Measurements from ENCODE around the gene TMEM108. TPM values are rescaled to one million over a fixed set of nuclear protein-coding genes. Genes with fewer than 3 reads are reported as not detected.

Gene TMEM108
- total and polyA plus RNA-seq, 10 of the 15 experiments (the other 5 are each of a cell fraction or from before 2014, with no cell fraction given) = 0.02 to 0.58 (median 0.12) TPM; not detected in 5

DNA sequence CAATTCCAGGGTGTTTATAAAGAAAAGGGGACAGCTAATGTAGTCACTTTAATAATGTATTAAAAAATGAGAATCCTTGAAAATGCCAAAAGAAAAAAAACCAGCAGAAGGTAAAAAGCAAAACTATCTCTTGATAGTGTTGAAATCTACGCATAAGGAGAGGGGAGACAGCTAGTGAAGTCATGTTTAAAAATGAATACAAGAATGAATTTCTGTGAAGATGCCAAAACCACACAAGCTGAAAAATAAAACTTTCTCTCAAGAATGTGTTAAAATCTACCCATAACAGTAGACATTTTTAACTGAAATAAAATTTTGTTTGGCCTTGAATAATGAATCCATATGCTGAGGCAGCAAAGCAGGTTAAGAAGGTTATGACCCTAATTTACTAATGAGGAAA is 42.2 kb upstream of the TMEM108 start:
- Histone ChIP-seq H4K20me1 (ENCODE audit: control insufficient read depth, insufficient read depth) (no peaks in the 10 kb centered on the region), H3K4me2 (ENCODE audit: control insufficient read depth, insufficient read depth) (no peak overlapping the region), H3K79me2 (ENCODE audit: control insufficient read depth, insufficient read depth, low read length) (no peaks in the 10 kb centered on the region), H3K27ac (ENCODE audit: control insufficient read depth, insufficient read depth) (no peak overlapping the region), H3K36me3 (ENCODE audit: control insufficient read depth in 2 of 2, insufficient read depth in 2 of 2, low read length in 1 of 2) (no peaks in the 10 kb centered on the region), H3K27me3 (replicated peaks in 1 of 2; ENCODE audit: control insufficient read depth in 2 of 2, insufficient read depth in 2 of 2, low read length in 1 of 2) (no peaks in the 10 kb centered on the region), H3K4me3 (no peak overlapping the region), H3K9me3 (replicated peaks; ENCODE audit: control insufficient read depth, insufficient read depth, low read length) (no peaks in the 10 kb centered on the region), H3K9ac (ENCODE audit: control insufficient read depth, insufficient read depth, low read length) (no peak overlapping the region), H2AFZ (ENCODE audit: control insufficient read depth, low read depth, low read length) (no peak overlapping the region), H3K4me1 (ENCODE audit: control insufficient read depth, insufficient read depth, low read length) (no peaks in the 10 kb centered on the region)
- intact Hi-C loops (cut with micrococcal nuclease; ENCODE audit: unreplicated experiment) (no loop called here), in situ Hi-C loops (cut with MboI) (no loop called here)
- no peak for ATAC-seq
- POLR2A ChIA-PET = no interaction called here
- no peak for DNase-seq (ENCODE audit: low read depth, low spot score)
- no TSS peak for BruUV-seq (replicated peaks)
- SMC1A ChIA-PET (ENCODE audit: uncharacterized antibody, unreplicated experiment) = no interaction called here
- CTCF ChIA-PET = no interaction called here
- 62% methylated on average over 1 of the region's 1 CpG for WGBS (ENCODE audit: insufficient coverage, insufficient replicate concordance, low lambda C conversion rate, missing lambda C conversion rate)
- FAIRE-seq = no peak
- RAD21 ChIA-PET (ENCODE audit: unreplicated experiment) = no interaction called here
- TF ChIP-seq, protein P1, sequence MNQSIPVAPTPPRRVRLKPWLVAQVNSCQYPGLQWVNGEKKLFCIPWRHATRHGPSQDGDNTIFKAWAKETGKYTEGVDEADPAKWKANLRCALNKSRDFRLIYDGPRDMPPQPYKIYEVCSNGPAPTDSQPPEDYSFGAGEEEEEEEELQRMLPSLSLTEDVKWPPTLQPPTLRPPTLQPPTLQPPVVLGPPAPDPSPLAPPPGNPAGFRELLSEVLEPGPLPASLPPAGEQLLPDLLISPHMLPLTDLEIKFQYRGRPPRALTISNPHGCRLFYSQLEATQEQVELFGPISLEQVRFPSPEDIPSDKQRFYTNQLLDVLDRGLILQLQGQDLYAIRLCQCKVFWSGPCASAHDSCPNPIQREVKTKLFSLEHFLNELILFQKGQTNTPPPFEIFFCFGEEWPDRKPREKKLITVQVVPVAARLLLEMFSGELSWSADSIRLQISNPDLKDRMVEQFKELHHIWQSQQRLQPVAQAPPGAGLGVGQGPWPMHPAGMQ (IDR thresholded peaks at IDR 0.05; ENCODE audit: borderline replicate concordance) = no peak
- no peak for TF ChIP-seq MYB (IDR thresholded peaks at IDR 0.05; ENCODE audit: borderline replicate concordance, low read depth, low read length)
- no peak for TF ChIP-seq ASH2L (IDR thresholded peaks at IDR 0.05; ENCODE audit: borderline replicate concordance, low read depth)
- no peak for TF ChIP-seq TCF7 (IDR thresholded peaks at IDR 0.05; ENCODE audit: borderline replicate concordance)
- TF ChIP-seq CREB1 (IDR thresholded peaks at IDR 0.05; ENCODE audit: low read depth) = no peak
- TF ChIP-seq POLR2AphosphoS2 (IDR thresholded peaks at IDR 0.05; ENCODE audit: low read depth, low read length) = no peak
- TF ChIP-seq NFYA (IDR thresholded peaks at IDR 0.05; ENCODE audit: borderline replicate concordance, low read depth, low read length) = no peak
- TF ChIP-seq DPF2 (IDR thresholded peaks at IDR 0.05) = no peak
- TF ChIP-seq, protein P2, sequence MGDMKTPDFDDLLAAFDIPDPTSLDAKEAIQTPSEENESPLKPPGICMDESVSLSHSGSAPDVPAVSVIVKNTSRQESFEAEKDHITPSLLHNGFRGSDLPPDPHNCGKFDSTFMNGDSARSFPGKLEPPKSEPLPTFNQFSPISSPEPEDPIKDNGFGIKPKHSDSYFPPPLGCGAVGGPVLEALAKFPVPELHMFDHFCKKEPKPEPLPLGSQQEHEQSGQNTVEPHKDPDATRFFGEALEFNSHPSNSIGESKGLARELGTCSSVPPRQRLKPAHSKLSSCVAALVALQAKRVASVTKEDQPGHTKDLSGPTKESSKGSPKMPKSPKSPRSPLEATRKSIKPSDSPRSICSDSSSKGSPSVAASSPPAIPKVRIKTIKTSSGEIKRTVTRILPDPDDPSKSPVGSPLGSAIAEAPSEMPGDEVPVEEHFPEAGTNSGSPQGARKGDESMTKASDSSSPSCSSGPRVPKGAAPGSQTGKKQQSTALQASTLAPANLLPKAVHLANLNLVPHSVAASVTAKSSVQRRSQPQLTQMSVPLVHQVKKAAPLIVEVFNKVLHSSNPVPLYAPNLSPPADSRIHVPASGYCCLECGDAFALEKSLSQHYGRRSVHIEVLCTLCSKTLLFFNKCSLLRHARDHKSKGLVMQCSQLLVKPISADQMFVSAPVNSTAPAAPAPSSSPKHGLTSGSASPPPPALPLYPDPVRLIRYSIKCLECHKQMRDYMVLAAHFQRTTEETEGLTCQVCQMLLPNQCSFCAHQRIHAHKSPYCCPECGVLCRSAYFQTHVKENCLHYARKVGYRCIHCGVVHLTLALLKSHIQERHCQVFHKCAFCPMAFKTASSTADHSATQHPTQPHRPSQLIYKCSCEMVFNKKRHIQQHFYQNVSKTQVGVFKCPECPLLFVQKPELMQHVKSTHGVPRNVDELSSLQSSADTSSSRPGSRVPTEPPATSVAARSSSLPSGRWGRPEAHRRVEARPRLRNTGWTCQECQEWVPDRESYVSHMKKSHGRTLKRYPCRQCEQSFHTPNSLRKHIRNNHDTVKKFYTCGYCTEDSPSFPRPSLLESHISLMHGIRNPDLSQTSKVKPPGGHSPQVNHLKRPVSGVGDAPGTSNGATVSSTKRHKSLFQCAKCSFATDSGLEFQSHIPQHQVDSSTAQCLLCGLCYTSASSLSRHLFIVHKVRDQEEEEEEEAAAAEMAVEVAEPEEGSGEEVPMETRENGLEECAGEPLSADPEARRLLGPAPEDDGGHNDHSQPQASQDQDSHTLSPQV (IDR thresholded peaks at IDR 0.05) = no peak
- TF ChIP-seq TAF1 (IDR thresholded peaks at IDR 0.05; ENCODE audit: borderline replicate concordance, low read depth, low read length) = no peak
- TF ChIP-seq TARDBP (IDR thresholded peaks at IDR 0.05; ENCODE audit: borderline replicate concordance) = no peak
- TF ChIP-seq SP1 (IDR thresholded peaks at IDR 0.05; ENCODE audit: low read depth, low read length) = no peak
- no peak for TF ChIP-seq STAT3 (IDR thresholded peaks at IDR 0.05; ENCODE audit: low read depth, low read length)
- TF ChIP-seq YY1 (IDR thresholded peaks at IDR 0.05; ENCODE audit: low read depth, low read length) = no peak
- TF ChIP-seq LARP7 (IDR thresholded peaks at IDR 0.05) = no peak
- TF ChIP-seq, protein P3, sequence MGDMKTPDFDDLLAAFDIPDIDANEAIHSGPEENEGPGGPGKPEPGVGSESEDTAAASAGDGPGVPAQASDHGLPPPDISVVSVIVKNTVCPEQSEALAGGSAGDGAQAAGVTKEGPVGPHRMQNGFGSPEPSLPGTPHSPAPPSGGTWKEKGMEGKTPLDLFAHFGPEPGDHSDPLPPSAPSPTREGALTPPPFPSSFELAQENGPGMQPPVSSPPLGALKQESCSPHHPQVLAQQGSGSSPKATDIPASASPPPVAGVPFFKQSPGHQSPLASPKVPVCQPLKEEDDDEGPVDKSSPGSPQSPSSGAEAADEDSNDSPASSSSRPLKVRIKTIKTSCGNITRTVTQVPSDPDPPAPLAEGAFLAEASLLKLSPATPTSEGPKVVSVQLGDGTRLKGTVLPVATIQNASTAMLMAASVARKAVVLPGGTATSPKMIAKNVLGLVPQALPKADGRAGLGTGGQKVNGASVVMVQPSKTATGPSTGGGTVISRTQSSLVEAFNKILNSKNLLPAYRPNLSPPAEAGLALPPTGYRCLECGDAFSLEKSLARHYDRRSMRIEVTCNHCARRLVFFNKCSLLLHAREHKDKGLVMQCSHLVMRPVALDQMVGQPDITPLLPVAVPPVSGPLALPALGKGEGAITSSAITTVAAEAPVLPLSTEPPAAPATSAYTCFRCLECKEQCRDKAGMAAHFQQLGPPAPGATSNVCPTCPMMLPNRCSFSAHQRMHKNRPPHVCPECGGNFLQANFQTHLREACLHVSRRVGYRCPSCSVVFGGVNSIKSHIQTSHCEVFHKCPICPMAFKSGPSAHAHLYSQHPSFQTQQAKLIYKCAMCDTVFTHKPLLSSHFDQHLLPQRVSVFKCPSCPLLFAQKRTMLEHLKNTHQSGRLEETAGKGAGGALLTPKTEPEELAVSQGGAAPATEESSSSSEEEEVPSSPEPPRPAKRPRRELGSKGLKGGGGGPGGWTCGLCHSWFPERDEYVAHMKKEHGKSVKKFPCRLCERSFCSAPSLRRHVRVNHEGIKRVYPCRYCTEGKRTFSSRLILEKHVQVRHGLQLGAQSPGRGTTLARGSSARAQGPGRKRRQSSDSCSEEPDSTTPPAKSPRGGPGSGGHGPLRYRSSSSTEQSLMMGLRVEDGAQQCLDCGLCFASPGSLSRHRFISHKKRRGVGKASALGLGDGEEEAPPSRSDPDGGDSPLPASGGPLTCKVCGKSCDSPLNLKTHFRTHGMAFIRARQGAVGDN (IDR thresholded peaks at IDR 0.05) = no peak

All from GM12878 (cell line).